HG02642 (cell line): ENCODE data around the gene USP32.
"Not testable (repeated sequence)": the region's sequence is repeated elsewhere in the genome, so short reads cannot be mapped to it uniquely, and the experiment has no call there.

Experiments used
- ATAC-seq: cut with Tn5 transposase; IDR thresholded peaks from one replicate; pipeline ENCODE4 v1.9.1; 2021; ENCODE audit warnings: mild to moderate bottlenecking; ENCODE audit not compliant: unreplicated experiment, poor library complexity

Gene USP32

GRCh38 chr17:60412701-60413100 is 20.8 kb upstream of the USP32 start:
- ATAC-seq = no peak

DNA sequence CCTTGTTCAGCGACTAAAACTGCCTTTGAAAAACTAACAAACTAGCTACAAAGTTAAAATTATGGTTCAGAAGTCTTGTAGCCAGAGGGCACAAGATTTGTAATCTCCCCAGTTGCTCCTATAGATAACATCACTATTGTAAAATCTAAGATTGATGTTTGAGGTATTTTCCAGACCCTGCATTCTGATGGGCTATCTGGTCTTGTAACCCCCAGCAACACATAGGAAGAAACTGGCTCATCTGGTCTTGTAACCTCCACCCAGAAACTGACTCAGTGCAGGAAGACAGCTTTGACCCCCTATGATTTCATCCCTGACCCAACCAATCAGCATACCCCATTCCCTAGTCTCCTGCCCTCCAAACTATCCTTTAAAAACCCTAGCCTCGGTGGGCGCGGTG is 18.1 kb upstream of the USP32 start:
- no peak for ATAC-seq

DNA sequence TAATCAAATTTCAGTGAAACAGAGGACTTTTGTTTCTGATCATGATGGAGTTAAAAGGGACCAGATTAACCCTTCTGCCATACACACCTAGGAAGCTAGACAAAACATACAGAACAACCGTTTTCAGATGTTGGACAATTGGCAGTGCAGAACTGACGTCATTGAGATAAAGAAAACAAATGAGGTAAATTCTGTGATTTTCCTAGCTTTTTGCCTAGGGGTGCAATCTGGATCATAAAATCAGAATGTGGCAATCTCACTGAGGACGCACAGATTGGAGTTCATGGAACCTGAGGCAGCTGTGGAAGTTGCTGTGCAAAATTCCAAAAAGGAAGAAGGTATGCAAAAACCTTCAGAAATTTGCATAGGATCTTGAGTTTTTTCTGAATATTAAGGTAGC is 15.0 kb upstream of the USP32 start:
- ATAC-seq = no peak

DNA sequence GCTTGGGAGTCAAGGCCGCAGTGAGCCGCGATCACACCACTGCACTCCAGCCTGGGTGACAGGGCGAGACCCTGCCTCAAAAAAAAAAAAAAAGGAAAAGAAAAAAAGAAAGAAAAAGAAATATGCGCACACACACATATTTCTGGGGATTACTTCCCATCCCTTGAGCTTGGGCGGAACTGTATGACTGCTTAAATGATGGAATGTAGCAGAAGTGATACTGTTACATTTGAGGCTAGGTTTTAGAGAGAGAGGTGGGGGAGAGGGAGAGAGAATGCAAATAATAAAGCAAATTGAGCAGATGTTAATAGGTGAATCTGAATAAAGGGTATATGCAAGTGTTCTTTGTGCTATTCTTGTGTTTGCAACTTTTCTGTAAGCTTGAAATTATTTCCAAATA is 12.0 kb upstream of the USP32 start:
- no peak for ATAC-seq

- ATAC-seq = no peak
Observed at GRCh38 chr17:60403523-60403810, 11.5 kb upstream of the USP32 start.

- no peak for ATAC-seq
Observed at GRCh38 chr17:60401819-60402218, 9.9 kb upstream of the USP32 start.

DNA sequence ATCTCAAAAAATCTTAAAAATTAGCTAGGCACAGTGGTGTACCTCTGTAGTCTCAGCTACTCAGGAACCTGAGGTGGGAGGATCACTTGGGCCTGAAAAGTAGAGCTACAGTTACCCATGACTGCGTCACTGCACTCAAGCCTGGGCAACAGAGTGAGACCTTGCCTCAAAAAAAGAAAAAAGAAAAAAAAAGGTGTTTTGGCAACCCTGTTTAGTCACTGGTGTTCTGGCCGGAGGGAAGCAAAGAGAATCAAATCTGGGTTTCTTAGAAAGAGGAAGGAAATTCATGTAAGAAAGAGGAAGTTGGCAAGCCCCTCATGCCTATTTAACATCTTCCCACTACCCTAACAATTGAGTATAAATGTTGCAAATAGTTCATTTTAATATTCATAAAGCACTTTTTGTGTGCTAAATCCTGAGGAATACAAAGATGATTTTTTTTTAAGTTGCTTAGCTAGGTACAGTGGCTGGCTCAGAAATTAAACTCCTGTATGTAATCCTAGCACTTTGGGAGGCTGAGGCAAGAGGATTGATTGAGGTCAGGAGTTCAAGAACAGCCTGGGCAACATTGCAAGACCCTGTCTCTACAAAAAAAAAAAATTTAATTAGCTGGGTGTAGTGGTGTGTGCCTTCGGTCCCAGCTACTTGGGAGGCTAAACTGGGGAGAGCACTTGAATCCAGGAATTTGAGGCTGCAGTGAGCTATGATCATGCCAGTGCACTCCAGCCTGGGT is 6.5 kb upstream of the USP32 start:
- ATAC-seq = peak; percentile 52

GRCh38 chr17:60396412-60396811 is 4.5 kb upstream of the USP32 start:
- no peak for ATAC-seq

GRCh38 chr17:60395508-60396065 is 3.7 kb upstream of the USP32 start:
- ATAC-seq = no peak

GRCh38 chr17:60393840-60394723 is 2.1 kb upstream of the USP32 start:
- ATAC-seq = no peak

DNA sequence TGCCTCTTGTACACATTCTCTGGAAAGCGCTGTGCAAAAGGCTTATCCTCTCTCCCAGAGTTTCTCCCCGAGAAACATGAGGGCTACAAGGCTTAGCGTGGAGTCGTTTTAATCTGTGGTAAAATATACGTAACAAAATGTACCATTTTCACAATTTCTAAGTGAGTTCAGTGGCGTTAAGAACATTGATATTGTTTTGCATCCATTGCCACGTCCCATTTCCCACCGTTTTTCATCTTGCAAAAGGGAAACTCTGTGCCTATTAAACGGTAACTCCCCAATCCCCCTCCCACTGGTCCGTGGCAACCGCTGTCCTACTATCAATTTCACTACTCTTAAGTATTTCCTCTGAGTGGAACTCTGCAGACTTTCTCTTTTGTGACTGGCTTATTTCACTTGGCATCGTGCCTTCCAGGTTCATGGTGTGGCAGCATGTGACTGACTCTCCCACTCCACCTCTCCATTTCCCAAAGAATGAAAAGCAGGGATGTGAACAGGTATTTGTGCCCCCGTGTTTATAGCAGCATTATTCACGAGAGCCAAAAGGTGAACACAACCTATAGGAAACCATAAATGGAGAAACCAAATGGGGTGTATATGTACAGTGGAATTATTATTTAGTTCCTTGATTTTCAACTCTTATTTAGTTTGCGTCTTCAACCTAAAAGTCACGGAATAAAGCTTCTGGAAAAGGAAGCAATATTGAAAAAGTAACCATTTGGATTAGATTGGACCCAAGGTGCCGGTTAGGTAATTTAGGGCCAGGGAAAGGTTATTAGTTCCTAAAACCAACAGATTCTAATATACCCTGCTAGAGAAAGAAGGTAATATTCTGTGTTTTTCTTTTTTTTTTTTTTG is 1.1 kb upstream of the USP32 start:
- no peak for ATAC-seq

GRCh38 chr17:60391471-60392041 is 377 bp downstream of the USP32 start:
- ATAC-seq = peak; percentile 35

DNA sequence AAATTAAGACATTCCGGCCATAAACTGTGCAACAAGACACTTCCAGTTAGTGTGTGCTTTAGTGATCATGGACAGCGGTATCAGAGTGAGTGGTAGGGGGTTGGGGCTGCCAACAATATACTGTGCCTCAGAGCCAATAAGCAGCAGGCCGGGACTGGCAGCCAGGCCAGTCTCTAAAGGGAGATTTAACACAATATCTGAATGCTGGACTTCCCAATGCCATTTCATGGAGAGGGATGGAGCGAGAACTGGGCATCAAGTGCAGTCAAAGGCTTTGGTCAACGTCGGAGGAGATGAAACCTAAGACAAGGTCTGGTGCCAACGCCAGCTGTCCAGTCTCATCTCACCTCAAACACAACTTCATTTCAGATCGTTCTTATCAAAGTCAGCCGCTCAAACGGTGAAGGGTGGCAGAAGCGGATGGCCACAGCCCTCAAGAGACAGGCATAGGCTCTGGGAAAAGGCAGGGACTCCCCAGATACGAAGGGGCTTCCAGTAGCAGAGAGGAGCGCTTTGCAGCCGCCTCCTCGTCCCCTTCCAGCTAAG is 935 bp downstream of the USP32 start:
- no peak for ATAC-seq

DNA sequence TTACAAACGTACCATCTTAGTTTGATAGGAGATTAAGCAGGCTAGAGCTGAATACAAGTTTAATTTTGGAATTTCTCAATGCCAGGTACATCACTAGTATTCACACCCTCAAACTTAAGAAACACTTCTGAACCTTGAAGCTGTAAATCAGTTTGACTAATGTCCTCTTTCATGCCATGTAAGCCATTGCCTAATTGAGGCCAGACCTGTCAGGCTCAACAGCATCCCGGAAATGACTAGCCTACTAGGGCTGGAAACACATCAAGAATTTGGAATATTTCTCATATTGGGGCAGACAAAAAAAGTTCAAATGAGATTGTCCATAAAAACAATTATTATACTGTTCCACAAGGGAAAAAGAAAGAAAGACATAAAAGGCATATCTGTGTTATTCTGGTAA is 1.7 kb downstream of the USP32 start:
- ATAC-seq = no peak

DNA sequence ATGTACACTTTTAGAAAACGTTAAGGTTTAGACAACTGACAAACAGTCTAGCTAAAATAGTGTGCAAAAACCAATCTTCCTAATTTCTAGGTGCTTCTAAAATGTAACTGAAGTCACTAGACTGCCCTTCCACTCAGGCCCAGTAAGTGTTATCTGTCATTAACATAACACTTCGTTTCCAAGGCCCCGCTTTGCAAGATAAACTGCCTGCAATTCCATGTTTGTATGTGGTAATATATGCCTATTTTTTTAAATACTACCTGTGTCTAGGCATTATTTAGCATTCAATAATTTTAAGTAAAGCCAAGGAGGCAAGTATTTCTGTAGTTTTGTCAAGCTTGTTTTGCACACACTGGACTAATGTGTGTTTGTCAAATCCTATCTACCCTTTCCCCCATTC is 3.2 kb downstream of the USP32 start:
- no peak for ATAC-seq

DNA sequence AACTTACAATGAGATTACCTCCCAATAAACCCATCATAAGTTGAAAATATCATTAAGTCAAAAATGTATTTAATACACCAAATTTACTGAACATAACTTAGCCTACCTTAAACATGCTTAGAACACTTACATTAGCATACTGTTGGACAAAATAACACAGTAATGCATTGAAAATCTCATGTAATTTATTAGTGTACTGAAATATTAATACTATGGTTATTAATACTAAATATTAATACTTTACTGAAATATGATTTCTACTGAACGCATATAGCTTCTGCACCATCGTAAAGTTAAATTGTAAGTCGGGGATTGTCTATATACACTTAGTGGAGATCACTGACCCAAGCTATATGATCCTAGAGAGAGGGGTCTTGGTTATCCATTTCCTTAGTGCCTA is 4.3 kb downstream of the USP32 start:
- no peak for ATAC-seq

- no peak for ATAC-seq
Observed at GRCh38 chr17:60386147-60387058, 5.5 kb downstream of the USP32 start.

DNA sequence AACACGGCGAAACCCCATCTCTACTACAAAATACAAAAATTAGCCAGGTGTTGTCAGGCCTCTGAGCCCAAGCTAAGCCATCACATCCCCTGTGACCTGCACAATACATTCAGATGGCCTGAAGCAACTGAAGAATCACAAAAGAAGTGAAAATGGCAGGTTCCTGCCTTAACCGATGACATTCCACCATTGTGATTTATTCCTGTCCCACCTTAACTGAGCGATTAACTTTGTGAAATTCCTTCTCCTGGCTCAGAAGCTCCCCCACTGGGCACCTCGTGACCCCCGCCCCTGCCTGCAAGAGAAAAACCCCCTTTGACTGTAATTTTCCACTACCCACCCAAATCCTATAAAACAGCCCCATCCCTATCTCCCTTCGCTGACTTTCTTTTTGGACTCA is 7.0 kb downstream of the USP32 start:
- ATAC-seq = not testable (repeated sequence)

DNA sequence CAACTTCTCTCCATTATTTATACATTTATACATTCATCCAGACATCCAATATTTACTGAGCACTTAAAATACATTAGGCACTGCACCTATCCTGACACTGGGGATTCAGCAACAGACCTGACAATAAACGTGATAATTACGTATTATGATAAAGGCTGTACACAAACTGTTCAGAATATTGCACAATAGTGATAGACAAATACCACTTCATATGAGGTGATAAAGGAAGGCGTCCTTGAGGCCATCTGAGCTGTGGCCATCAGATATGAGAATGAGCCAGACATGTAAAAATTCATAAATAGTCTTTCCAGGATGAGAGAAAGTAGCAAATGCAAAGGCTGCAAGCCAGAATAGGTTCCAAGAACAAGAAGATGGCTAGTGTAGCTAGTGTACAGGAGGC is 8.6 kb downstream of the USP32 start:
- ATAC-seq = no peak
